GM12878 (cell line): Measurements from ENCODE around the gene ANKRD28. TPM values are rescaled to one million over a fixed set of nuclear protein-coding genes. Genes with fewer than 3 reads are reported as not detected.
A peak's percentile ranks its signal among the peaks of the same experiment; 100 is the strongest.

Experiments
- ATAC-seq: fragments of 200-7000 bp; cut with Tn5 transposase; 3 replicates; pipeline ENCODE4 v1.9.1; 2020; ENCODE audit warnings: mild to moderate bottlenecking, moderate library complexity
- BruUV-seq: library from RNA; stranded (reverse); fragments of 400-500 nt; replicated peaks from 2 replicates; lab custom pipeline; 2021; lab: Mats Ljungman, UMichigan
- CTCF ChIA-PET: fragments of 300-600 bp; sonication (Branson Sonifier 250); formaldehyde crosslinking; extraction: SDS; loops from one replicate; lab custom pipeline; 2021; ENCODE audit warnings: inconsistent platforms; lab: Yijun Ruan, JAX
- POLR2A ChIA-PET: fragments of 350-600 bp; formaldehyde crosslinking; extraction: SDS; loops from one replicate; lab custom pipeline; 2021; ENCODE audit warnings: inconsistent platforms; lab: Charles Lee
- RAD21 ChIA-PET: fragments of 300-600 bp; sonication (Branson Sonifier 250); formaldehyde crosslinking; loops from one replicate; lab custom pipeline; 2023; ENCODE audit warnings: antibody characterized with exemption; ENCODE audit not compliant: unreplicated experiment; lab: Charles Lee
- SMC1A ChIA-PET: fragments of 300-600 bp; sonication (Branson Sonifier 250); formaldehyde crosslinking; loops from one replicate; lab custom pipeline; 2023; ENCODE audit not compliant: unreplicated experiment, uncharacterized antibody; lab: Charles Lee
- DNase-seq: peaks from one replicate; pipeline ENCODE4 v3.0.0-alpha.2; 2011; ENCODE audit warnings: low read depth, low spot score
- FAIRE-seq: peaks from 3 replicates; lab custom pipeline; 2011; peaks lifted over from hg19 to GRCh38; lab: Jason Lieb, UNC
- H2AFZ ChIP-seq: 2 replicates; pipeline ENCODE4 v1.6.0; 2011; ENCODE audit warnings: low read depth, low read length, control low read depth; ENCODE audit not compliant: control insufficient read depth
- H3K27ac ChIP-seq: 2 replicates; pipeline ENCODE4 v1.5.1; 2011; ENCODE audit warnings: control low read depth; ENCODE audit not compliant: control insufficient read depth, insufficient read depth
- H3K27me3 ChIP-seq, 2 experiments: replicated peaks in 1 of 2; 2 replicates each; pipeline versions ENCODE4 v1.6.0 to v1.6.1; 2011; ENCODE audit warnings: low read length in 1 of 2; ENCODE audit not compliant: control insufficient read depth in 2 of 2, insufficient read depth in 2 of 2
- H3K36me3 ChIP-seq, 2 experiments: 2 replicates each; pipeline ENCODE4 v1.5.1; 2011; ENCODE audit warnings: low read length in 1 of 2; ENCODE audit not compliant: control insufficient read depth in 2 of 2, insufficient read depth in 2 of 2
- H3K4me1 ChIP-seq: 2 replicates; pipeline ENCODE4 v1.6.1; 2011; ENCODE audit warnings: mild to moderate bottlenecking, low read length, moderate library complexity, mixed read lengths; ENCODE audit not compliant: control insufficient read depth, insufficient read depth
- H3K4me2 ChIP-seq: 2 replicates; pipeline ENCODE4 v1.6.0; 2011; ENCODE audit warnings: control low read depth; ENCODE audit not compliant: control insufficient read depth, insufficient read depth
- H3K4me3 ChIP-seq: fragments of 200-600 bp; sonication (generic); 2 replicates; pipeline ENCODE4 v1.5.1; 2016
- H3K79me2 ChIP-seq: 2 replicates; pipeline ENCODE4 v1.6.0; 2011; ENCODE audit warnings: low read length; ENCODE audit not compliant: control insufficient read depth, insufficient read depth
- H3K9ac ChIP-seq: 2 replicates; pipeline ENCODE4 v1.8.0; 2011; ENCODE audit warnings: low read length, control low read depth, mixed read lengths; ENCODE audit not compliant: control insufficient read depth, insufficient read depth
- H3K9me3 ChIP-seq: replicated peaks from 3 replicates; pipeline ENCODE4 v1.5.1; 2011; ENCODE audit warnings: mild to moderate bottlenecking, low read length; ENCODE audit not compliant: control insufficient read depth, insufficient read depth
- H4K20me1 ChIP-seq: 2 replicates; pipeline ENCODE4 v1.6.0; 2011; ENCODE audit not compliant: control insufficient read depth, insufficient read depth
- ATF7 ChIP-seq: fragments of 450-650 bp; IDR thresholded peaks from 2 replicates; pipeline ENCODE4 v1.6.1; 2016; ENCODE audit warnings: low read depth, mild to moderate bottlenecking
- BRCA1 ChIP-seq: IDR thresholded peaks from 2 replicates; pipeline ENCODE4 v1.6.1; 2011; ENCODE audit warnings: low read depth, low read length, improper control_type of control experiment
- IKZF2 ChIP-seq, 2 experiments: fragments of 450-650 bp; IDR thresholded peaks; 2 replicates each; pipeline ENCODE4 v1.6.1; 2017; ENCODE audit warnings: mild to moderate bottlenecking in 2 of 2, moderate library complexity in 2 of 2
- MEF2B ChIP-seq: fragments of 450-650 bp; IDR thresholded peaks from 2 replicates; pipeline ENCODE4 v1.6.1; 2018; ENCODE audit warnings: mild to moderate bottlenecking, moderate library complexity; ENCODE audit not compliant: partially characterized antibody, poor library complexity, severe bottlenecking
- MTA2 ChIP-seq: fragments of 450-650 bp; IDR thresholded peaks from 2 replicates; pipeline ENCODE4 v1.6.1; 2016; ENCODE audit warnings: low read depth, mild to moderate bottlenecking, moderate library complexity
- RUNX3 ChIP-seq: IDR thresholded peaks from 2 replicates; pipeline ENCODE4 v1.6.1; 2012; ENCODE audit warnings: low read length, inconsistent platforms
- SPI1 ChIP-seq: IDR thresholded peaks from 2 replicates; pipeline ENCODE4 v1.6.1; 2011; ENCODE audit warnings: low read depth, mild to moderate bottlenecking, low read length, moderate library complexity, borderline replicate concordance; ENCODE audit not compliant: insufficient read depth
- WGBS: methylation state at CpG from one replicate; pipeline ENCODE4 v1.1.6; 2016; ENCODE audit warnings: low lambda C conversion rate; ENCODE audit not compliant: insufficient replicate concordance, insufficient coverage; ENCODE audit errors: missing lambda C conversion rate; 5-methylcytosine and 5-hydroxymethylcytosine counted together
- in situ Hi-C: fragments of 300-500 bp; cut with MboI; formaldehyde crosslinking; loops from 9 replicates; pipeline ENCODE4 v1.14.3; 2018; ENCODE audit warnings: mixed read lengths
- intact Hi-C: fragments of 100-400 bp; cut with micrococcal nuclease; formaldehyde crosslinking; loops from one replicate; pipeline ENCODE4 v1.14.2; 2022; ENCODE audit not compliant: unreplicated experiment
- polyA plus RNA-seq, 11 experiments: library from polyadenylated mRNA; depleted of rRNA in 4 of 11; unstranded in 6 of 11; stranded (reverse) in 5 of 11; fragments of >200 nt; fragmentation: Nextera tagmentation in 4 of 11; fragmentation: Illumina TruSeq in 1 of 11; extraction: Ambion mirVana in 4 of 11; extraction: Trizol in 1 of 11; gene quantifications; 1 replicate in 1 of 11; 2 replicates in 10 of 11; pipeline versions ENCODE4 v1.2.1 to v1.2.3, GENCODE V29; 2011 to 2016; ENCODE audit warnings: inconsistent platforms in 2 of 11, missing spikeins in 2 of 11, low read depth in 1 of 11
- total RNA-seq, 4 experiments: library from RNA; depleted of rRNA in 3 of 4; stranded (reverse); fragments of >200 nt in 3 of 4; fragmentation: Illumina TruSeq in 1 of 4; extraction: Trizol in 1 of 4; gene quantifications; 2 replicates each; pipeline versions ENCODE4 v1.2.1 to v1.2.3, GENCODE V29; 2013 to 2021
- TF ChIP-seq, protein P1 (sequence below): fragments of 450-650 bp; IDR thresholded peaks from 2 replicates; pipeline ENCODE4 v1.6.1; 2017; ENCODE audit warnings: mild to moderate bottlenecking, low read depth, inconsistent platforms; ENCODE audit not compliant: poor library complexity, severe bottlenecking

ANKRD28 gene
- total and polyA plus RNA-seq, 10 of the 15 experiments (the other 5 are each of a cell fraction or from before 2014, with no cell fraction given): 11.2 to 105 (median 38.3) TPM

GRCh38 chr3:15846606-15847005, 48.8 kb upstream of the ANKRD28 start:
- SMC1A ChIA-PET: interaction anchor here (1.0 to 3.2 kb wide), 4 partner anchors 10 to 35 kb away, joined by 5 to 22 read pairs (median 12); no protein-coding TSS in a partner anchor
- Histone ChIP-seq H3K79me2 (peaks cover 28% of the 10 kb centered on the region), H2AFZ (no peak overlapping the region), H3K4me2 (no peak overlapping the region), H3K27me3 (no peaks in the 10 kb centered on the region), H3K4me1 (peaks cover 4% of the 10 kb centered on the region; the same call in 1 of the 2 replicates)
- TF ChIP-seq, protein P1, sequence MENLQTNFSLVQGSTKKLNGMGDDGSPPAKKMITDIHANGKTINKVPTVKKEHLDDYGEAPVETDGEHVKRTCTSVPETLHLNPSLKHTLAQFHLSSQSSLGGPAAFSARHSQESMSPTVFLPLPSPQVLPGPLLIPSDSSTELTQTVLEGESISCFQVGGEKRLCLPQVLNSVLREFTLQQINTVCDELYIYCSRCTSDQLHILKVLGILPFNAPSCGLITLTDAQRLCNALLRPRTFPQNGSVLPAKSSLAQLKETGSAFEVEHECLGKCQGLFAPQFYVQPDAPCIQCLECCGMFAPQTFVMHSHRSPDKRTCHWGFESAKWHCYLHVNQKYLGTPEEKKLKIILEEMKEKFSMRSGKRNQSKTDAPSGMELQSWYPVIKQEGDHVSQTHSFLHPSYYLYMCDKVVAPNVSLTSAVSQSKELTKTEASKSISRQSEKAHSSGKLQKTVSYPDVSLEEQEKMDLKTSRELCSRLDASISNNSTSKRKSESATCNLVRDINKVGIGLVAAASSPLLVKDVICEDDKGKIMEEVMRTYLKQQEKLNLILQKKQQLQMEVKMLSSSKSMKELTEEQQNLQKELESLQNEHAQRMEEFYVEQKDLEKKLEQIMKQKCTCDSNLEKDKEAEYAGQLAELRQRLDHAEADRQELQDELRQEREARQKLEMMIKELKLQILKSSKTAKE: no peak
- TF ChIP-seq SPI1: no peak
- TF ChIP-seq, all 136 proteins: peak for 0
- peaks cover 1 to 3% of the 10 kb centered on the region in 2 experiments; a peak in 3 of 4 replicates for H3K36me3 ChIP-seq
- no peaks in the 10 kb centered on the region for H4K20me1 ChIP-seq
- no peak for DNase-seq
- FAIRE-seq: no peak
- intact Hi-C loops: no loop called here
- H3K9me3 ChIP-seq: peaks cover 1% of the 10 kb centered on the region
- BruUV-seq: no TSS peak
- H3K27ac ChIP-seq: no peak overlapping the region
- RAD21 ChIA-PET: interaction anchor here (1.0 to 1.4 kb wide), 4 partner anchors 9 to 290 kb away, joined by 3 to 4 read pairs (median 3); no protein-coding TSS in a partner anchor
- CTCF ChIA-PET: interaction anchor here (0.7 to 1.8 kb wide), 3 partner anchors 10 to 30 kb away, joined by 3 to 7 read pairs (median 6); no protein-coding TSS in a partner anchor
- peak; percentile 36 for ATAC-seq
- no peak overlapping the region for H3K4me3 ChIP-seq
- in situ Hi-C loops: no loop called here
- POLR2A ChIA-PET: interaction anchor here (0.9 to 1.9 kb wide), 3 partner anchors 10 to 15 kb away, joined by 3 to 7 read pairs (median 5); no protein-coding TSS in a partner anchor
- H3K9ac ChIP-seq: no peak overlapping the region

DNA sequence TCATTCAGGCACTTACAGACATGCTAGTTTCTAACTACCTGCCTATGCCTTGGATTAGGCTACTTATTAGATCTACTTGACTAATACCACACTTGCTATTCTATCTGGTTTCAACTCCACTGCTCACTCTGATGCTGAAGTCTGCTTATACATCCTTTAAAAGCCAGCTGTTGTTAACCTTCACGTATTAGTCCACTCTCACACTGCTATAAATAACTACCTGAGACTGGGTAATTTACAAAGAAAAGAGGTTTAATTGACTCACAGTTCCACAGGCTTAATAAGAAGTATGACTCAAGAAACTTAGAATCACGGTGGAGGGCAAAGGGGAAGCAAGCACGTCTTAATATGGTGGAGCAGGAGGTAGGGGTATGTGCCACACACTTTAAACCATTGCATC, 47.7 kb upstream of the ANKRD28 start:
- Histone ChIP-seq H3K4me1 (peaks cover 4% of the 10 kb centered on the region; the same call in 1 of the 2 replicates), H2AFZ (no peak overlapping the region), H3K9ac (no peak overlapping the region)
- WGBS: 49% methylated on average over 3 of the region's 3 CpGs
- SMC1A ChIA-PET: interaction anchor here (0.7 to 3.2 kb wide), 3 partner anchors 11 to 212 kb away, joined by 3 to 22 read pairs (median 18); no protein-coding TSS in a partner anchor
- in situ Hi-C loops: no loop called here
- peak in 1 of 2 experiments; percentile 16; a peak in 1 of 4 replicates for TF ChIP-seq IKZF2 (IDR thresholded peaks at IDR 0.05)
- TF ChIP-seq ATF7: 0 out of 2 replicates have a peak, but pooled peaks have one; percentile 16
- TF ChIP-seq BRCA1: no peak
- no peak for TF ChIP-seq RUNX3
- TF ChIP-seq MEF2B: peak; percentile 69
- TF ChIP-seq MTA2: peak; percentile 71
- TF ChIP-seq, all 136 proteins: peak for 4
- FAIRE-seq: no peak
- Histone ChIP-seq H3K9me3 (peaks cover 1% of the 10 kb centered on the region), H3K27me3 (no peaks in the 10 kb centered on the region), H4K20me1 (no peaks in the 10 kb centered on the region), H3K4me2 (no peak overlapping the region), H3K79me2 (peaks cover 25% of the 10 kb centered on the region), H3K27ac (no peak overlapping the region), H3K4me3 (no peak overlapping the region), H3K36me3 (peaks cover 1 to 2% of the 10 kb centered on the region in 2 experiments; a peak in 2 of 4 replicates)
- no peak for DNase-seq
- intact Hi-C loops: no loop called here
- CTCF ChIA-PET: interaction anchor here (1.1 kb wide), 1 partner anchor 11 kb away, joined by 3 read pairs; no protein-coding TSS in a partner anchor
- peak; percentile 90 for ATAC-seq
- POLR2A ChIA-PET: interaction anchor here (0.6 to 1.9 kb wide), 2 partner anchors 11 to 48 kb away, joined by 3 to 7 read pairs; partner anchors contain the start of gene ANKRD28
- RAD21 ChIA-PET: no interaction called here
- BruUV-seq: no TSS peak
